ENCODE results near the gene GGA3. TPM values are rescaled to one million over a fixed set of nuclear protein-coding genes. Genes with fewer than 3 reads are reported as not detected.
A peak's percentile ranks its signal among the peaks of the same experiment; 100 is the strongest.

GGA3 gene
- total and polyA plus RNA-seq, 2 donors from 2014 or later: 8.0 to 49.2 TPM

DNA sequence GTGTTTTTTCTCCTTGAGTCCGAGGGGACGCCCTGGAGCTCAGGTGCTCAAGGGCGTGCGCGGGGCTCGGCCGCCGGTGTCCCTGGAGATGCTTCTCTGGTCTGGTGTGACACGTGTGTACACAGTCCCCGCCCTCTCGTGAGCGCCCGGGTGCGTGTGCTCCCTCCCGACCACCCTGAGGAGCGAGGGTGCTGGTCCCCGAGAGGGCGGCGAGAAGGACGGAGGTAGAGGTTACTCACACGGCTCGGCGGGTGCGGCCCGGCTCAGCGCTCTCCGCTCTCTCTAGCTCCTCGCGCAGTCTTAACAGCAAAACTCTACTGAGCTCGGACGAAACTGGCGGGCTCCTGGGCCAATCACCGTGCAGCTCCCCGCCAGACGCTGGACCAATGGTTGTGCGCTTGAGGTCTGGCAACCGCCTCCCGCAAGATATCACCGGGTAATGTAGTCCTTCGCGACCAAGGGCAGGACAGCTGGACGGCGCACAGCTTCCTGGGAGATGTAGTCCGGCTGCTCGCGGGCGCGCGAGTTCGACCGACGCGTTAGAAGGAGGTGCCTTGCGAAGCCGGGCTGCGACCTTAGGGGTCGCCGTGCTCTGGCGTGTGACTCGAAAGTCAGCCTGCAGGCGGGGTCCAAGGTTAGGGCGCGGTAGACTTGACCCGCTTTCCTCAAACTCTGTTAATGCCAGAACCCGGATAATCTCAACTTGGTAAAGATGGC is 27.9 kb upstream of the GGA3 start, which contains the start of gene SLC25A19:
SLC25A19 (minus strand) TSS at position 319 of the 717 bp plus-strand sequence. CDS start 2,669 bp downstream, outside the sequence.
- Histone ChIP-seq H3K4me3 (ENCODE audit: low read length in 3 of 3) (peak within 1 kb of the TSS; percentile 71 to 90 (median 87)), H3K27ac (ENCODE audit: low read depth in 2 of 2, low read length in 2 of 2) (peak within 1 kb of the TSS; percentile 92 to 93), H3K9me3 (ENCODE audit: control insufficient read depth in 2 of 3, insufficient read depth in 1 of 3, low read length in 3 of 3) (no peaks in the 10 kb centered on the region), H3K36me3 (ENCODE audit: control insufficient read depth in 2 of 3, insufficient read depth in 3 of 3, low read length in 3 of 3) (peaks cover 0 to 4% (median 3%) of the 10 kb centered on the region in 3 donors), H3K27me3 (ENCODE audit: control insufficient read depth, insufficient read depth, low read length) (no peaks in the 10 kb centered on the region), H3K4me1 (ENCODE audit: control insufficient read depth in 2 of 3, insufficient read depth in 2 of 3, low read depth in 1 of 3, low read length in 3 of 3) (peaks cover 0 to 3% (median 0%) of the 10 kb centered on the region in 3 donors), H3K9ac (ENCODE audit: low read length in 3 of 3) (peak within 1 kb of the TSS; percentile 77 to 84 (median 81))
- intact Hi-C loops (cut with DNase I): no loop called here
- FAIRE-seq: peak; percentile 69
- DNase-seq: peak; percentile 98 to 99 (median 99)
- TF ChIP-seq, protein P1, sequence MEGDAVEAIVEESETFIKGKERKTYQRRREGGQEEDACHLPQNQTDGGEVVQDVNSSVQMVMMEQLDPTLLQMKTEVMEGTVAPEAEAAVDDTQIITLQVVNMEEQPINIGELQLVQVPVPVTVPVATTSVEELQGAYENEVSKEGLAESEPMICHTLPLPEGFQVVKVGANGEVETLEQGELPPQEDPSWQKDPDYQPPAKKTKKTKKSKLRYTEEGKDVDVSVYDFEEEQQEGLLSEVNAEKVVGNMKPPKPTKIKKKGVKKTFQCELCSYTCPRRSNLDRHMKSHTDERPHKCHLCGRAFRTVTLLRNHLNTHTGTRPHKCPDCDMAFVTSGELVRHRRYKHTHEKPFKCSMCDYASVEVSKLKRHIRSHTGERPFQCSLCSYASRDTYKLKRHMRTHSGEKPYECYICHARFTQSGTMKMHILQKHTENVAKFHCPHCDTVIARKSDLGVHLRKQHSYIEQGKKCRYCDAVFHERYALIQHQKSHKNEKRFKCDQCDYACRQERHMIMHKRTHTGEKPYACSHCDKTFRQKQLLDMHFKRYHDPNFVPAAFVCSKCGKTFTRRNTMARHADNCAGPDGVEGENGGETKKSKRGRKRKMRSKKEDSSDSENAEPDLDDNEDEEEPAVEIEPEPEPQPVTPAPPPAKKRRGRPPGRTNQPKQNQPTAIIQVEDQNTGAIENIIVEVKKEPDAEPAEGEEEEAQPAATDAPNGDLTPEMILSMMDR (IDR thresholded peaks at IDR 0.05; ENCODE audit: borderline replicate concordance, extremely low read depth, insufficient read depth): no peak

DNA sequence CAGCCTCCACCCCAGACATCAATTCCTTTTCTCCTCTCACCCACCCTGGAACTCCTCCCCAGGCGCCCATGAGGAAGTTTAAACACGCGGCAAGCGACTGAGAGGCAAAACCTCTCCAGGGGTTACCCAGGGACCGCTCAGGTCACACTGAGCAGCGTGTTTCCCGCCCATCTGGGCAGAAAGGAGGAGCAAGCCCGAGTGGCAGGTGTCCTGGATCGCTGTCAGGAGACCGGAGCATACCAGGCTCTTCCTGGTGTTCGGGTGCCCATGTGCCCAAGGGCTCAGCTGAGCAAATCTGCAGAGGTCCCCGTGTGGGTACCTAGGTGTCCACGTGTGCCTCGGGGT is 27.3 kb upstream of the GGA3 start:
- FAIRE-seq: no peak
- TF ChIP-seq, protein P1 (IDR thresholded peaks at IDR 0.05; ENCODE audit: borderline replicate concordance, extremely low read depth, insufficient read depth): no peak
- Histone ChIP-seq H3K36me3 (ENCODE audit: control insufficient read depth in 2 of 3, insufficient read depth in 3 of 3, low read length in 3 of 3) (peaks cover 0 to 4% (median 3%) of the 10 kb centered on the region in 3 donors), H3K9me3 (ENCODE audit: control insufficient read depth in 2 of 3, insufficient read depth in 1 of 3, low read length in 3 of 3) (no peaks in the 10 kb centered on the region), H3K27me3 (ENCODE audit: control insufficient read depth, insufficient read depth, low read length) (no peaks in the 10 kb centered on the region), H3K4me1 (ENCODE audit: control insufficient read depth in 2 of 3, insufficient read depth in 2 of 3, low read depth in 1 of 3, low read length in 3 of 3) (peaks cover 0 to 3% (median 0%) of the 10 kb centered on the region in 3 donors), H3K4me3 (ENCODE audit: low read length in 3 of 3) (peak overlapping the region; percentile 66 to 87 (median 71)), H3K9ac (ENCODE audit: low read length in 3 of 3) (peak overlapping the region; percentile 61 to 73 (median 62)), H3K27ac (ENCODE audit: low read depth in 2 of 2, low read length in 2 of 2) (peak overlapping the region; percentile 39 to 93)
- intact Hi-C loops (cut with DNase I): no loop called here
- DNase-seq: no peak

GRCh38 chr17:75288359-75288758 is 27.0 kb upstream of the GGA3 start:
- Histone ChIP-seq H3K9me3 (ENCODE audit: control insufficient read depth in 2 of 3, insufficient read depth in 1 of 3, low read length in 3 of 3) (no peaks in the 10 kb centered on the region), H3K36me3 (ENCODE audit: control insufficient read depth in 2 of 3, insufficient read depth in 3 of 3, low read length in 3 of 3) (peaks cover 0 to 4% (median 3%) of the 10 kb centered on the region in 3 donors), H3K4me3 (ENCODE audit: low read length in 3 of 3) (peak overlapping the region in 1 of 3 donors; percentile 71), H3K27me3 (ENCODE audit: control insufficient read depth, insufficient read depth, low read length) (no peaks in the 10 kb centered on the region), H3K4me1 (ENCODE audit: control insufficient read depth in 2 of 3, insufficient read depth in 2 of 3, low read depth in 1 of 3, low read length in 3 of 3) (peaks cover 0 to 3% (median 0%) of the 10 kb centered on the region in 3 donors), H3K9ac (ENCODE audit: low read length in 3 of 3) (no peak overlapping the region), H3K27ac (ENCODE audit: low read depth in 2 of 2, low read length in 2 of 2) (no peak overlapping the region)
- DNase-seq: no peak
- TF ChIP-seq, protein P1 (IDR thresholded peaks at IDR 0.05; ENCODE audit: borderline replicate concordance, extremely low read depth, insufficient read depth): no peak
- intact Hi-C loops (cut with DNase I): no loop called here
- no peak for FAIRE-seq

Data from kidney (tissue), 14 donors.